Neural progenitor cell (in vitro differentiated cells): ENCODE measurements around the gene TCTN1. TPM values are rescaled to one million over a fixed set of nuclear protein-coding genes. Genes with fewer than 3 reads are reported as not detected.

Experiments
- DNase-seq: peaks from one replicate; pipeline ENCODE4 v3.0.0-alpha.2; 2016; ENCODE audit warnings: low spot score
- H2AFZ ChIP-seq: fragments of 200-600 bp; sonication (generic); replicated peaks from 2 replicates; pipeline ENCODE4 v1.6.1; 2016; ENCODE audit warnings: antibody characterized with exemption
- H3F3A ChIP-seq: fragments of 200-600 bp; sonication (generic); 2 replicates; pipeline ENCODE4 v1.6.1; 2016; ENCODE audit warnings: antibody characterized with exemption, low read depth
- H3K27ac ChIP-seq: fragments of 200-600 bp; sonication (generic); 2 replicates; pipeline ENCODE4 v1.5.1; 2016; ENCODE audit warnings: mild to moderate bottlenecking
- H3K27me3 ChIP-seq: fragments of 200-600 bp; sonication (generic); 2 replicates; pipeline ENCODE4 v1.6.1; 2016; ENCODE audit warnings: mild to moderate bottlenecking, moderate library complexity
- H3K36me3 ChIP-seq: fragments of 200-600 bp; sonication (generic); 2 replicates; pipeline ENCODE4 v1.5.1; 2016
- H3K4me1 ChIP-seq: fragments of 200-600 bp; sonication (generic); 2 replicates; pipeline ENCODE4 v1.6.1; 2016; ENCODE audit warnings: mixed run types
- H3K4me2 ChIP-seq: fragments of 200-600 bp; sonication (generic); 2 replicates; pipeline ENCODE4 v1.6.1; 2016
- H3K4me3 ChIP-seq: fragments of 200-600 bp; sonication (generic); 2 replicates; pipeline ENCODE4 v1.5.1; 2016
- H3K79me2 ChIP-seq: fragments of 200-600 bp; sonication (generic); 2 replicates; pipeline ENCODE4 v1.6.1; 2016; ENCODE audit warnings: low read depth
- H3K9ac ChIP-seq: fragments of 200-600 bp; sonication (generic); 2 replicates; pipeline ENCODE4 v1.6.1; 2016
- H3K9me3 ChIP-seq: fragments of 200-600 bp; sonication (generic); 2 replicates; pipeline ENCODE4 v1.5.1; 2016; ENCODE audit warnings: low read depth
- H4K20me1 ChIP-seq: fragments of 200-600 bp; sonication (generic); 2 replicates; pipeline ENCODE4 v1.6.1; 2016; ENCODE audit warnings: low read depth
- H3K27ac Mint-ChIP-seq: 3 replicates; pipeline ENCODE4 v1.8.0; 2021; ENCODE audit warnings: mixed read lengths
- H3K27me3 Mint-ChIP-seq: 2 replicates; pipeline ENCODE4 v1.8.0; 2022; ENCODE audit warnings: low read depth, mild to moderate bottlenecking, inconsistent platforms, moderate library complexity, mixed read lengths; ENCODE audit not compliant: insufficient read depth
- H3K36me3 Mint-ChIP-seq: 3 replicates; pipeline ENCODE4 v1.8.0; 2021; ENCODE audit warnings: mixed read lengths
- H3K4me1 Mint-ChIP-seq: 3 replicates; pipeline ENCODE4 v1.8.0; 2021; ENCODE audit warnings: mixed read lengths
- H3K4me3 Mint-ChIP-seq: 3 replicates; pipeline ENCODE4 v1.8.0; 2021; ENCODE audit warnings: mild to moderate bottlenecking, moderate library complexity, mixed read lengths
- H3K9me3 Mint-ChIP-seq: 3 replicates; pipeline ENCODE4 v1.8.0; 2020; ENCODE audit warnings: mixed read lengths
- EZH2 ChIP-seq: fragments of 200-600 bp; sonication (generic); IDR thresholded peaks from 2 replicates; pipeline ENCODE4 v1.6.1; 2017; ENCODE audit warnings: antibody characterized with exemption, mild to moderate bottlenecking, moderate library complexity
- EZH2phosphoT487 ChIP-seq: fragments of 200-600 bp; sonication (generic); IDR thresholded peaks from 2 replicates; pipeline ENCODE4 v1.6.1; 2017; ENCODE audit warnings: antibody characterized with exemption
- total RNA-seq: library from RNA; depleted of rRNA; stranded (reverse); fragments of >200 nt; gene quantifications from 2 replicates; pipeline ENCODE4 v1.2.3, GENCODE V29; 2015; ENCODE audit warnings: low replicate concordance
- TF ChIP-seq, protein P1 (sequence below): fragments of 200-600 bp; sonication (generic); IDR thresholded peaks from 2 replicates; pipeline ENCODE4 v1.5.1; 2017; ENCODE audit warnings: antibody characterized with exemption, mild to moderate bottlenecking

TCTN1 gene
- total RNA-seq, 1 donor from 2014 or later = 42.7 TPM

DNA sequence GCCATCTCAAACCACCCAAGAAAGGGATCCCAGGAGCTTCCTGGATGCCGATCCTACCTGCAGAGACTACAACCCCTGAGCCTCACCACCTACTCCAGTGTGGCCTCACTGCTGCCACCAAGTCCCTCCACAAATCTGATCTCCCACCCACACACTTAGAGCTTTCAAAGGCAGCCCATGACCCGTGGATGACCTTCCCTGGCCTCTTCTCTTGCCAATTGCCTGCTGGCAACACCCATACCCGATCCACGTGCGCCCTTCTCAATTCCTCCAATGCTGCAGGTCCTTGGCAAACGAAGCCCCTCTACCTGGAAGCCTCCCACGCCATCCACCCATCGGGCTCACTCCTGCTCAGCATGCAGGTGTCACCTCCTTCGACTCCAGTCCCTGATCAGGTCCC lies 44.3 kb downstream of the TCTN1 start:
- H3K9ac ChIP-seq = no peak overlapping the region
- H3K27me3 ChIP-seq = no peaks in the 10 kb centered on the region
- Mint-ChIP-seq H3K27me3 (peaks cover 3% of the 10 kb centered on the region), H3K4me1 (peaks cover 19% of the 10 kb centered on the region), H3K4me3 (no peak overlapping the region), H3K9me3 (no peaks in the 10 kb centered on the region), H3K36me3 (peaks cover 5% of the 10 kb centered on the region), H3K27ac (peak overlapping the region; percentile 51)
- H4K20me1 ChIP-seq = no peaks in the 10 kb centered on the region
- no peak overlapping the region for H2AFZ ChIP-seq
- no peak overlapping the region for H3K4me3 ChIP-seq
- H3K79me2 ChIP-seq = no peaks in the 10 kb centered on the region
- no peaks in the 10 kb centered on the region for H3F3A ChIP-seq
- no peak overlapping the region for H3K27ac ChIP-seq
- H3K36me3 ChIP-seq = no peaks in the 10 kb centered on the region
- H3K9me3 ChIP-seq = no peaks in the 10 kb centered on the region
- no peak for TF ChIP-seq EZH2
- TF ChIP-seq EZH2phosphoT487 = no peak
- TF ChIP-seq, protein P1, sequence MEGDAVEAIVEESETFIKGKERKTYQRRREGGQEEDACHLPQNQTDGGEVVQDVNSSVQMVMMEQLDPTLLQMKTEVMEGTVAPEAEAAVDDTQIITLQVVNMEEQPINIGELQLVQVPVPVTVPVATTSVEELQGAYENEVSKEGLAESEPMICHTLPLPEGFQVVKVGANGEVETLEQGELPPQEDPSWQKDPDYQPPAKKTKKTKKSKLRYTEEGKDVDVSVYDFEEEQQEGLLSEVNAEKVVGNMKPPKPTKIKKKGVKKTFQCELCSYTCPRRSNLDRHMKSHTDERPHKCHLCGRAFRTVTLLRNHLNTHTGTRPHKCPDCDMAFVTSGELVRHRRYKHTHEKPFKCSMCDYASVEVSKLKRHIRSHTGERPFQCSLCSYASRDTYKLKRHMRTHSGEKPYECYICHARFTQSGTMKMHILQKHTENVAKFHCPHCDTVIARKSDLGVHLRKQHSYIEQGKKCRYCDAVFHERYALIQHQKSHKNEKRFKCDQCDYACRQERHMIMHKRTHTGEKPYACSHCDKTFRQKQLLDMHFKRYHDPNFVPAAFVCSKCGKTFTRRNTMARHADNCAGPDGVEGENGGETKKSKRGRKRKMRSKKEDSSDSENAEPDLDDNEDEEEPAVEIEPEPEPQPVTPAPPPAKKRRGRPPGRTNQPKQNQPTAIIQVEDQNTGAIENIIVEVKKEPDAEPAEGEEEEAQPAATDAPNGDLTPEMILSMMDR = no peak
- no peak overlapping the region for H3K4me2 ChIP-seq
- DNase-seq = no peak
- H3K4me1 ChIP-seq = no peaks in the 10 kb centered on the region

DNA sequence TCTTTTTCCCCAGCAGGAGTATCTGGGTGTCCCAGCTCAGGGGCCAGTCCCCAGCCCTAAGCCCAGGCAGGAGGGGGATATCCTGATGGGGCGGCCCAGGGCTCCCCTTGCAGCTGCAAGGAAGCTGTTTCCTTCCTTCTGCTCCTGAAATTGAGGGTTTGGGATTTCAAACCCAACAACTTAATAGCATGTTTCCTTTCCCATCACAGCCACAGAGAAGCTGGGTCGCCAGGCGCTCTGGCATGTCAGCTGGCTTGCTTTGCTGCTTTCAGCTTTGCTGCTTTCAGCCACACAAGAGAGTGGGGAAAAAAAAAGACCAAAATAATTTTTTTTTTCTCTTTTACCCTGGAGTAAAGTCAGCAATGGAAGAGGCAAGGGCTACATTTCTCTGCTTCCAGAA lies 44.9 kb downstream of the TCTN1 start:
- Histone ChIP-seq H3K27me3 (no peaks in the 10 kb centered on the region), H3K4me3 (no peak overlapping the region), H3K9ac (no peak overlapping the region), H3K27ac (no peak overlapping the region), H3K79me2 (no peaks in the 10 kb centered on the region), H3K4me2 (no peak overlapping the region), H3F3A (no peaks in the 10 kb centered on the region), H2AFZ (no peak overlapping the region), H3K4me1 (no peaks in the 10 kb centered on the region), H4K20me1 (no peaks in the 10 kb centered on the region), H3K9me3 (no peaks in the 10 kb centered on the region), H3K36me3 (no peaks in the 10 kb centered on the region)
- peaks cover 5% of the 10 kb centered on the region for H3K36me3 Mint-ChIP-seq
- H3K4me3 Mint-ChIP-seq = no peak overlapping the region
- H3K27ac Mint-ChIP-seq = no peak overlapping the region
- TF ChIP-seq EZH2phosphoT487 (no peak), EZH2 (no peak)
- TF ChIP-seq, protein P1 = no peak
- DNase-seq = no peak
- peaks cover 18% of the 10 kb centered on the region for H3K4me1 Mint-ChIP-seq
- no peaks in the 10 kb centered on the region for H3K9me3 Mint-ChIP-seq
- peaks cover 2% of the 10 kb centered on the region for H3K27me3 Mint-ChIP-seq

DNA sequence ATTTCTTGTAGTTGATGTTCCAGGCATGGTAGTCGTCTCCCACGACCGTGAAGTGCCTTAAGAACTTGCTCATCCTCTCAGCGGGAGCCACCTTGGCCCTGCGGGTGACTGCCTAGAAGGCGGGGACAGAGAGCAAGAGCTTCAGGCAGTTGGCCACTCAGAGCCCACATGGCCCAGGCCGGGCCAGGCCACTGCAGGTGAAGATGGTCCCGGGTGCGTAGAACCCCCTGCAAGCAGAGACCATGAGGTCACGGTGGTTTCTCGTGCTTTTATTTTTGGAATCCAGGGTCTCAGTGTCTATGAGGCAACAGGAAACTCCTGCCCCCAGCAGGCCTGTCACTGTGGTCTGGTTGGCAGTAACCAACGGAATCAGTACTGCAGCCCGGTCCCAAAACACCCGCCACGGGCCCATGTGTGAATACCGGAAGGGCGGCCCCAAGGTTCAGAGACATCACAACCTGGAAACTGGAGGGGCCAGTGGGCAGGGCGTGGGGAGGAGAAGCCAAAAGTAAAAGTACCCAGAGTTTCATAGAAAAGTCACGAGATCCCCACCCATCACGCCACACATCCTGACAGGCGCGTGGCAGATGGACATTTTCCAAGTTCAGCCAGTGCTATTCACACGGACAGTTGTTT lies 47.5 kb downstream of the TCTN1 start:
- Histone ChIP-seq H2AFZ (no peak overlapping the region), H3K9me3 (no peaks in the 10 kb centered on the region), H3K36me3 (no peaks in the 10 kb centered on the region), H3F3A (no peaks in the 10 kb centered on the region), H3K9ac (no peak overlapping the region), H3K4me2 (no peak overlapping the region), H3K79me2 (no peaks in the 10 kb centered on the region), H3K27me3 (no peaks in the 10 kb centered on the region), H4K20me1 (no peaks in the 10 kb centered on the region), H3K4me1 (no peaks in the 10 kb centered on the region), H3K4me3 (no peak overlapping the region), H3K27ac (no peak overlapping the region)
- Mint-ChIP-seq H3K9me3 (peaks cover 19% of the 10 kb centered on the region), H3K36me3 (peaks cover 7% of the 10 kb centered on the region), H3K4me3 (no peak overlapping the region), H3K27me3 (peaks cover under 1% of the 10 kb centered on the region), H3K4me1 (peaks cover 11% of the 10 kb centered on the region), H3K27ac (no peak overlapping the region)
- DNase-seq = no peak
- TF ChIP-seq, protein P1 = no peak
- TF ChIP-seq EZH2 (no peak), EZH2phosphoT487 (no peak)
